ENCODE data around the gene NKTR.

GRCh38 chr3:42557854-42558253 lies 42.6 kb upstream of the NKTR start:
- TF ChIP-seq EZH2 (IDR thresholded peaks at IDR 0.05; ENCODE audit: borderline replicate concordance) (no peak), EZH2phosphoT487 (IDR thresholded peaks at IDR 0.05; ENCODE audit: low read depth, severe bottlenecking, unreplicated experiment) (no peak)
- TF ChIP-seq, protein P1, sequence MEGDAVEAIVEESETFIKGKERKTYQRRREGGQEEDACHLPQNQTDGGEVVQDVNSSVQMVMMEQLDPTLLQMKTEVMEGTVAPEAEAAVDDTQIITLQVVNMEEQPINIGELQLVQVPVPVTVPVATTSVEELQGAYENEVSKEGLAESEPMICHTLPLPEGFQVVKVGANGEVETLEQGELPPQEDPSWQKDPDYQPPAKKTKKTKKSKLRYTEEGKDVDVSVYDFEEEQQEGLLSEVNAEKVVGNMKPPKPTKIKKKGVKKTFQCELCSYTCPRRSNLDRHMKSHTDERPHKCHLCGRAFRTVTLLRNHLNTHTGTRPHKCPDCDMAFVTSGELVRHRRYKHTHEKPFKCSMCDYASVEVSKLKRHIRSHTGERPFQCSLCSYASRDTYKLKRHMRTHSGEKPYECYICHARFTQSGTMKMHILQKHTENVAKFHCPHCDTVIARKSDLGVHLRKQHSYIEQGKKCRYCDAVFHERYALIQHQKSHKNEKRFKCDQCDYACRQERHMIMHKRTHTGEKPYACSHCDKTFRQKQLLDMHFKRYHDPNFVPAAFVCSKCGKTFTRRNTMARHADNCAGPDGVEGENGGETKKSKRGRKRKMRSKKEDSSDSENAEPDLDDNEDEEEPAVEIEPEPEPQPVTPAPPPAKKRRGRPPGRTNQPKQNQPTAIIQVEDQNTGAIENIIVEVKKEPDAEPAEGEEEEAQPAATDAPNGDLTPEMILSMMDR (IDR thresholded peaks at IDR 0.05; ENCODE audit: poor library complexity): no peak
